Mammary epithelial cell (primary cell): ENCODE measurements around the gene CD207.

Source experiments
- CTCF ChIP-seq, 2 donors: IDR thresholded peaks in 1 of 2; conservative IDR thresholded peaks in 1 of 2; 2 replicates each; pipeline ENCODE4 v1.5.1; 2011 to 2012; ENCODE audit warnings: inconsistent platforms in 2 of 2, low read length in 2 of 2, mild to moderate bottlenecking in 2 of 2, control low read depth in 1 of 2, low read depth in 1 of 2; ENCODE audit not compliant: insufficient read depth in 1 of 2; ENCODE audit errors: extremely low read depth in 1 of 2
- EZH2 ChIP-seq: IDR thresholded peaks from 2 replicates; pipeline ENCODE4 v1.6.1; 2012; ENCODE audit warnings: low read length, inconsistent platforms, borderline replicate concordance

- TF ChIP-seq CTCF (conservative IDR thresholded peaks at IDR 0.05 in 1 of 2, IDR thresholded peaks at IDR 0.05 in 1 of 2; ENCODE audit: extremely low read depth in 1 of 2, insufficient read depth in 1 of 2, low read depth in 1 of 2, low read length in 2 of 2), result no peak
- no peak for TF ChIP-seq EZH2
Observed at GRCh38 chr2:70873541-70873940, 37.9 kb upstream of the CD207 start.
